Stimulated activated CD8-positive, alpha-beta memory T cell treated with anti-CD3 and anti-CD28 coated beads, Interleukin-12 subunit alpha, Interleukin-12 subunit beta, amount 100 ng/mL, for 24 hours (primary cell): ENCODE data around the gene BLOC1S4.

Experiments
- DNase-seq: peaks from one replicate; pipeline ENCODE4 v3.0.0-alpha.2; 2020; ENCODE audit errors: extremely low read depth

Gene BLOC1S4

DNA sequence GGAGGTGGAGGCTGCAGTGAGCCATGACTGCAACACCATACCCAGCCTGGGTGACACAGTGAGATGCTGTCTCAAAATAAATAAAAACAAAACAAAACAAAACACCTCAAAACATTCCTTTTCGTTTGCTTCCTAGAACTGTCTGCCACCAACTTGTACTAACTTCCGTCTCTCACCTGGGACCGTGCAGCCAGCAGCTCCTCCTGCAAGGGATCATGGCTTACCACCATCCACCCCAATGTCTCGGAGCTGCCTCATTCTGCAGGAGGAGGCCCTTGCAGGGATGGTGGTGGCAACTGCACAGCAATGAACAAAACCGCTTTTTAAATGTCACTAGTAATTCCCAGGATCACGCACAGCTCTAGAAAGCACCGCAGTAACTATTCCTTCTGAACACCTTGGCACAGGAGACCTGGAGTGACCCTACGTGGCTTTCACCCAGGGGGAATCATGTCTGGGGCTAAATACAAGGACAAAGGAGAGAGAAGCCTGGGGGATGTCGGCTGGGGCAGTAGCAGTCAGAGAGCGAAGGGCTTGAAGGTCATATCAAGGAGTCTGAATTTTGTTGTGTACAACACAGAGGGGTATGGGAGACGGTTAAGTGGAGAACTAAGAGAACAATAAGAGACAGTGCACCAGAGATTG, 49.1 kb downstream of the BLOC1S4 start:
- DNase-seq = no peak

DNA sequence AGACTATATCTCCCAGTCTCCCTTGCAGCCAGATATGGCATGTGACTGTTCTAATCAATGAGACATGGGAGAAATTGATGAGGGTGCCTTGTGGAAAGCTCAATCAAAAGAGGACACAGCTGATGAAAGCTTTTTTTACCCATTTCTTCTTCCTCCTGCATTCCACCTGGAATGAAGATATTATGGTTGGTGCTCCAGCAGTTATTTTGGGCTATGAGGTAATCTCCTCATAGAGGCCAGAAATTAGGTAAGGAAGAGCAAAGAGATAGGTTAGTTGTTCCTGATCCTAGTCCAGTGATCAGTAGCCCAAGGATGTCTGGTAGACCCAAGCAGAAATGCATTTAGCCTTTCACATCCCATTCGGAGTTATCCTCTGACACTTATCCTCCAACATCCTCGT, 49.7 kb downstream of the BLOC1S4 start:
- no peak for DNase-seq
